ENCODE data around the gene SAMD3.

The SAMD3 gene

GRCh38 chr6:130107710-130108109 lies 115.0 kb downstream of the SAMD3 start:
- TF ChIP-seq CTCF (IDR thresholded peaks at IDR 0.05), result no peak

DNA sequence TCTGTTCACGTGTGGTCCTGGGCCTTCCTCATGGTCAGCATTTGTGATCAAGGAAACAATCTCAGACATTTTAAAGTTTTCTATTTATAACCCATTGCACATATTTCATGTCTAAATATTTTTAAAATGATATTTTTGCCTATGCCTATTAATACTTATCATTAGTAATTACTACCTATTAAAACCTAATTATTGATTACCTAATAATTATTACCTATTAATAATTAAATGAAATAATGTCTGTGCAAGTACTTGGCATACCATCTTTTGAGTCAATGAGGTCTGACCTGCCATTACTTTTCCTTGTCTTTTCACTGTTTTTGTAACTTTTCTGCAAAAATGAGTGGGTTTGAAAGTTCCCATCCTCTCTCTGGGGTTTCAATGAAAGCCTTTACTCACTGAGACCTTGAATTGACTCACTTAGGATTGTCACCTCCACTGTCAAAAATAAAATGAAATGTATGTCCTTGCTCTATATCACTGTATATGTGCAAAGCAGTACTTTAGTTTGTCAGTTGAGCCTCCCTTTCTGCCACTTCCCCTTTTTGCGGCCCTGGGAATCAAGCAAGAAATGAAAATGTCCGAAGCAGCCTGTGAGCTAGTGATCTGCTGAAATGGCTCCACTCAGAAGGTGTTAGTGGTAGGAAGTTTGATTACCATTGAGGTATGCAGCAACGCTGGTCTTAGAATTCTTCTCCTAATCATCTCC lies 116.6 kb downstream of the SAMD3 start:
- TF ChIP-seq CTCF (IDR thresholded peaks at IDR 0.05), result no peak

DNA sequence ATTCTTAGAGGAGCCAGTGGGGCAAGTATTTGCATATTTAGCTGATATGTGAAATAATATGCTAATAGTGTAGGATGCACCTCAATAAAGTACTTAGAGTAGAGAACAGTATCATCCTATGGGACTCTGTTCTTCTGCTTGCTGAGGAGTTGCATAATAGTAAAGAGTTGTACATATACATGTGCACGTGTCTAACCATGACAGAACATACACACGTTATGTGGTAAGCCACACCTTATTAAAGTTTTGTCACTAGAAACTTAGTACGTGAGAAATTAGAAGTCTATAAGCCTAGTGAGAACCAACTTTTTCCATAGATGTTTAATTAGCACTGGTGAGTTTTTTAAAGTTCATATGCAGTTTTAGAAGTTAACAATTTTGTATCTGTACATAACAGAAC lies 123.6 kb downstream of the SAMD3 start:
- TF ChIP-seq CTCF (IDR thresholded peaks at IDR 0.05), result no peak

- TF ChIP-seq CTCF (IDR thresholded peaks at IDR 0.05), result no peak
Observed at GRCh38 chr6:130098317-130098716, 124.4 kb downstream of the SAMD3 start.
